ENCODE measurements around the gene GSC2. TPM values are rescaled to one million over a fixed set of nuclear protein-coding genes. Genes with fewer than 3 reads are reported as not detected.

The GSC2 gene
- polyA plus RNA-seq, 3 donors: not detected

DNA sequence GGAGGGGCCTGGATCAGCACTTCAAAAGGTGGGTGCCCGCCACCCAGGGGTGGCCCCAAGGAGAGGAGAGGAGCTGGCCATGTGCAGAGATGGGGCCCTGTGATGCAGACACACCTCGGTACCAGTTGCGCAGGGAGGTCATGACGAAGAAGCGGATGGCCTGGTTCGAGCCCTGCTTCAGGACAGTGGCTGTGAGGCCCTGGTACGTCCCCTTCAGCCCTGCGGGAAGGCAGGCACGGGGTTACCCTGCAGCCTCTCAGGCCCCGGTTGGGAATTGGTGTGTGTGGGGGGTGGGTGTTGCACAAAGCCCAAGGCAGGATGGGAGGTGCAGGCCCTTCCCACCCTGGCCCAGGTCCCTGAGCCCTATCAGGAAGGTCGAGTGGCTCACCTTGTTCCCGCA lies 26.6 kb upstream of the GSC2 start:
- Histone ChIP-seq H3K27me3 (ENCODE audit: control insufficient read depth in 2 of 2, insufficient read depth in 2 of 2, low read length in 2 of 2) (no peaks in the 10 kb centered on the region), H4K20me1 (ENCODE audit: insufficient read depth, low read length) (peaks cover 14% of the 10 kb centered on the region), H3K4me2 (replicated peaks; ENCODE audit: extremely low read depth, low read length, poor library complexity, severe bottlenecking) (no peak overlapping the region), H3K79me2 (ENCODE audit: insufficient read depth, low read length) (peaks cover 18% of the 10 kb centered on the region), H2AFZ (ENCODE audit: insufficient read depth, low read depth, low read length, poor library complexity, severe bottlenecking) (no peak overlapping the region), H3K4me3 (replicated peaks in 1 of 3; ENCODE audit: low read depth in 2 of 3, low read length in 3 of 3) (no peak overlapping the region), H3K4me1 (ENCODE audit: control insufficient read depth in 1 of 2, insufficient read depth in 2 of 2, low read length in 2 of 2) (peaks cover 48 to 60% of the 10 kb centered on the region in 2 donors), H3K9me3 (replicated peaks in 1 of 2; ENCODE audit: control insufficient read depth in 1 of 2, insufficient read depth in 1 of 2, low read length in 2 of 2) (no peaks in the 10 kb centered on the region), H3K9ac (ENCODE audit: insufficient read depth, low read length, poor library complexity, severe bottlenecking) (no peak overlapping the region), H3K27ac (ENCODE audit: low read depth in 1 of 2, low read length in 2 of 2) (no peak overlapping the region), H3K36me3 (replicated peaks in 1 of 2; ENCODE audit: control insufficient read depth in 1 of 2, insufficient read depth in 2 of 2, low read length in 2 of 2) (no peaks in the 10 kb centered on the region)
- Mint-ChIP-seq H3K4me1 (peaks cover 41% of the 10 kb centered on the region), H3K27ac (peak overlapping the region in 2 of 7 donors; percentile 37 to 58), H3K4me3 (peak overlapping the region in 1 of 2 donors; percentile 47), H3K36me3 (no peaks in the 10 kb centered on the region), H3K27me3 (ENCODE audit: low read depth in 3 of 3) (peaks cover 0 to 2% (median 0%) of the 10 kb centered on the region in 3 donors), H3K9me3 (peaks cover 0 to 2% (median 0%) of the 10 kb centered on the region in 7 donors)
- no peak for DNase-seq
- WGBS (ENCODE audit: insufficient coverage): 95% methylated on average over 10 of the region's 12 CpGs
- intact Hi-C loops (cut with micrococcal nuclease): loop anchor here in 1 of 2 donors (5.0 kb wide), 1 partner anchor 116 kb away; the partner anchor contains the start of gene CLTCL1
- TF ChIP-seq CTCF (IDR thresholded peaks at IDR 0.05): no peak

DNA sequence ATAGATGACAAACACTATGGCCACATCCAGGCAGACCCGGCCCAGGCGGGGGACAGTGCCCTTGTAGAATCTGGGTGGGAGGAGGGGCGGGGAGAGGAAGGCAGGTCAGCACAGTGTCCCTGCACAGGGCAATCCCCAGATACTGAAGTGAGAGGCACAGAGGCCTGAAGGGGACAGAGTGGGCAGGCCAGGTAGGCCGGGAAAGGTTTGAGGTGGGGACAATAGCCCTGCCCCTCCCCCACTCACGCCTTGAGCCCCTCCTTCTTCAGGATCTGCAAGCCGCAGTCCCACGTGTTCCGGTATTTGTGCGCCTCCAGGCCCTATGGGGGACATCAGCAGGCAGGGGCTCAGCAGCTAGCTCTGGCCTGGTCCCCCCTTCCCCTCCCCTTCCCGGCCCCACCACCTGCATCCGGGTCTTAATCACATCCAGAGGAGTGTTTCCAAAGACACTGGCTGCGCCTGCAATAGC lies 26.1 kb upstream of the GSC2 start:
- Histone ChIP-seq H4K20me1 (ENCODE audit: insufficient read depth, low read length) (peaks cover 14% of the 10 kb centered on the region), H3K79me2 (ENCODE audit: insufficient read depth, low read length) (peaks cover 22% of the 10 kb centered on the region), H3K9ac (ENCODE audit: insufficient read depth, low read length, poor library complexity, severe bottlenecking) (no peak overlapping the region), H3K36me3 (replicated peaks in 1 of 2; ENCODE audit: control insufficient read depth in 1 of 2, insufficient read depth in 2 of 2, low read length in 2 of 2) (no peaks in the 10 kb centered on the region), H3K4me3 (replicated peaks in 1 of 3; ENCODE audit: low read depth in 2 of 3, low read length in 3 of 3) (no peak overlapping the region), H3K4me2 (replicated peaks; ENCODE audit: extremely low read depth, low read length, poor library complexity, severe bottlenecking) (no peak overlapping the region), H3K9me3 (replicated peaks in 1 of 2; ENCODE audit: control insufficient read depth in 1 of 2, insufficient read depth in 1 of 2, low read length in 2 of 2) (no peaks in the 10 kb centered on the region), H3K27ac (ENCODE audit: low read depth in 1 of 2, low read length in 2 of 2) (no peak overlapping the region), H3K27me3 (ENCODE audit: control insufficient read depth in 2 of 2, insufficient read depth in 2 of 2, low read length in 2 of 2) (no peaks in the 10 kb centered on the region), H2AFZ (ENCODE audit: insufficient read depth, low read depth, low read length, poor library complexity, severe bottlenecking) (no peak overlapping the region), H3K4me1 (ENCODE audit: control insufficient read depth in 1 of 2, insufficient read depth in 2 of 2, low read length in 2 of 2) (peaks cover 48 to 63% of the 10 kb centered on the region in 2 donors)
- TF ChIP-seq CTCF (IDR thresholded peaks at IDR 0.05): no peak
- no peak for DNase-seq
- Mint-ChIP-seq H3K4me1 (peaks cover 41% of the 10 kb centered on the region), H3K27me3 (ENCODE audit: low read depth in 3 of 3) (peaks cover 0 to 2% (median 2%) of the 10 kb centered on the region in 3 donors), H3K27ac (peak overlapping the region in 1 of 7 donors; percentile 61), H3K9me3 (peaks cover 0 to 2% (median 0%) of the 10 kb centered on the region in 7 donors), H3K36me3 (no peaks in the 10 kb centered on the region), H3K4me3 (no peak overlapping the region)
- intact Hi-C loops (cut with micrococcal nuclease): loop anchor here in 1 of 2 donors (5.0 kb wide), 1 partner anchor 116 kb away; the partner anchor contains the start of gene CLTCL1
- 77% methylated on average over 6 of the region's 12 CpGs for WGBS (ENCODE audit: insufficient coverage)
